H4 (cell line): ENCODE data around the gene MBD3L5. TPM values are rescaled to one million over a fixed set of nuclear protein-coding genes. Genes with fewer than 3 reads are reported as not detected.
"Not testable (repeated sequence)": the region's sequence is repeated elsewhere in the genome, so short reads cannot be mapped to it uniquely, and the experiment has no call there.

Source experiments
- DNase-seq: peaks from one replicate; pipeline ENCODE4 v3.0.0-alpha.2; 2015; ENCODE audit warnings: low spot score
- total RNA-seq: library from RNA; depleted of rRNA; stranded (reverse); fragments of >200 nt; shearing (Covaris generic); gene quantifications from 2 replicates; pipeline ENCODE4 v1.2.3, GENCODE V29; 2014; rRNA removed

Gene MBD3L5
- not detected in 2 replicates for total RNA-seq

DNA sequence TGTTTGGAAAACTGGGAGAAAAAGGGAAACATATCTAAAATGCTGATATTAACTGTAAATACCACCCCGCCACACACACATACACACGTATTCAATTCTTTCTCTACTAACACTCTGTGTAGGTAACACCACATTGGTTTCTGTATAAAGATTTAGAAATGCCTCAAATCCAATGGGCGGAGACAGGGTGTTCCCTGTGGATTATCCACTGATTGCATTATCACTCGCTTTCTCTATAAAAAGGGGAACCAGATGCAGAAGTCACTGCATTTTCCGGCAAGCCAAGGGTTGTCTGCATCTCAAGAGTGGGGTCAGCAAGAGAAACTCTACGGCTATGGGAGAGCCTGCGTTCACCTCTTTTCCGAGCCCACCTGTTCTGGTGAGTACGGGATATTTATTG, at the start of gene MBD3L5:
MBD3L5 (plus strand) TSS at position 301 of the 400 bp plus-strand sequence; CDS start at position 335, 34 bp downstream.
- not testable (repeated sequence) for DNase-seq

DNA sequence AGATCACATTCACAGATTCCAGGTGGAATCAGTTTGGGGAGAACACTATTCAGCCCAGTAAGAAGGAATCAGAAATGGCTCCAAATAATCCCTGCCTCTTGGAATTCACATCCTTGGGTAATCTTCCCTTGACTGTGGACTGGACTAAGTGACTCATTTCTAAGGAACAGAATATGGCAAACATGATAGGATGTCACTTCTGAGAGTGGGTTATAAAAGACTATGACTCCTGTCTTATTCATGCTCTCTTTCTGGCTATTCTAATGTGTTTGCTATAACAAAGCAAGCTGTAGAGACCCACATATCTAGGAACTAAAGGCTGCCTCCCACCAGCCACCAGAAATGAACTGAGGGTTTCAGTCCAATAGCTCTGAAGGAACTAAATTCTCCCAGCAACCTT, 46.9 kb upstream of the MBD3L5 start:
- DNase-seq, result no peak

GRCh38 chr19:6987850-6988249, 42.5 kb upstream of the MBD3L5 start:
- no peak for DNase-seq

DNA sequence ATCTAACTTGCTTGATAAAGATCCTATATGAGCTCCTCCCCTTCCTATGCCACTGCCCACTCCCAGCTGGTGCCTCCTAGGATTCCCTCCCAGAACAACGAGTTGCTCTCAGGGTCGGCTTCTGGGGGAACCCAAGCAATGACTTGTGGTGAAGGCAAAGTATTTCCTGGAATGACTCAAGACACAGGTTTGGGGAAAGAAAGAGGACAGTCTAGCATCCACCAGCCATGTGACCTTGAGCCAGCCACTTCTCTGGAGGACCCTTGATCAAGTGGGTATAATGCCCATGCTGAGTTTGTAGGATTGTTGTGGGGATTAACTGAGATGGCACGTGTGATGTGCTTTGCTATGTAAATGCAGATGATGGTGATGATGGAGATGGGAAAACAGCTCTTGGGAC, 42.1 kb upstream of the MBD3L5 start:
- DNase-seq, result no peak

GRCh38 chr19:6995054-6995453, 35.3 kb upstream of the MBD3L5 start:
- no peak for DNase-seq

DNA sequence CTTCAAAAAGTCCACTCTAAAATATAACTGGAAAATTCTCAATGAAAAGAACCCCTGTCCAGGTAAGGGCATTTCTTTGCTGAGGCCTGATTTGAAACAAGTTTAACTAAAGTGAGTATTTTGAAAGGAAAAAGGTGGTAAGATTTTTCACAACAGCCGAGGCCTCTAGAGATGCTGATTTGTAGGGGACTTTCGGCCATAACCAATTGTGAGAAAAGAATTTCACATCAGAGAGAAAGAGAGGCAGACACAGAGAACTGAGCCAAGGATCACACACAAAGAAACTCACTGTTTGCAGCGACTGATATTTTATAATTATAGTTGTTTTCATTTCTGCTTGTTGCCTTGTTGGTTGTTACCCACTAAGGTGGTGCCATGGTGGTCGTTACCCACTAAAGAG, 33.6 kb upstream of the MBD3L5 start:
- DNase-seq, result no peak

DNA sequence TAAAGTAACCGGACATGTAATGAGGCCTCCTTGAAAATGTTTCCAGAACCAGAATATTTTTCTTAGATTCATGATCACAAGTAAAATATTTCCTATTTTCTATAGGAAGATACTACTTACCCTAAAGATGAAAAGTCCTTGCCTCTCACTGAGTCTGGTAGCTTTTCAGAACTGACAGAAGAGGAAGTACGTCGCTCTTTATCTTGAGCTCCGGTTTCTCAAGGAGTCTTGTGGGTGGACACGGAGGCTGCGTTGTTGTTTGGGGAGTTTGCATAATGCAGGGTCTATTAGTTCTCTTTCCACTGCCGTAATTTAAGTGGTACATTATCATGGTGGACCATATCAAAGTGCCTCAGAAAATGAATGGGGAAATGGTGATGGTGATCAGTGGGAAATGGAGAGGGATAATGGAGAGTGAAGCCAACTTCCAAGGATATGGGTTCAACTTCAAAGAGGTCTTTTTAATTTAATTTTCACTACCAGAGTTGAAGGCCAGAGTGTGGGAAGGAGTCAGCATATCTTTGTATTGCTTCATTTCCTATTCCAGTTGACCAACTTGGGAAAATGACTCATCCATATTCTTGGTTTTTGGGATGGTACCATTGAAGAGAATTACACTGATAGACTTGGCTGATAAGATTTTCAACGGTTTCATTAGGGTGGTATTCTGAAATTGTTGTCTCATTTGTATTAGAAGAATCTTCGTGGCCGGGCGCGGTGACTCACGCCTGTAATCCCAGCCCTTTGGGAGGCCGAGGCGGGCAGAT, 32.5 kb upstream of the MBD3L5 start:
- DNase-seq, result no peak

DNA sequence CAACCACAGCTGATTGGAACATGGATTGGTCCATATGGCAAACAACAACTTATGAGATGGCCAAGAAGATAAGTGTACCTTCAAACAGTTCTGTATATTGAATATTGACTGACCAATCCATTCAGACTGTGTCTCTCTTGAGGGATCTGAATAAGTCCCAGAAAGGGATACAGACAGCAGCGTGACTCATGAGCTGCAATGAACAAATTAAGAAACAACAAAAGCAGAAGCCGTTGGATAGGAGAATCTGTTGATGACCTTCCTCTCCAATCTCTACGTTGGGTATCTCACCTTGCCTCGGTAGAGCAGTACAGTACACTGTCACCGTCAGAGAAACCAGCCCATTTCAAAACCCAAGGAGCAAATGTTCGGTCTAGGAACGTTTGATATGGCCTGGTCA, 30.4 kb upstream of the MBD3L5 start:
- no peak for DNase-seq

GRCh38 chr19:7000333-7000732, 30.0 kb upstream of the MBD3L5 start:
- DNase-seq, result no peak

DNA sequence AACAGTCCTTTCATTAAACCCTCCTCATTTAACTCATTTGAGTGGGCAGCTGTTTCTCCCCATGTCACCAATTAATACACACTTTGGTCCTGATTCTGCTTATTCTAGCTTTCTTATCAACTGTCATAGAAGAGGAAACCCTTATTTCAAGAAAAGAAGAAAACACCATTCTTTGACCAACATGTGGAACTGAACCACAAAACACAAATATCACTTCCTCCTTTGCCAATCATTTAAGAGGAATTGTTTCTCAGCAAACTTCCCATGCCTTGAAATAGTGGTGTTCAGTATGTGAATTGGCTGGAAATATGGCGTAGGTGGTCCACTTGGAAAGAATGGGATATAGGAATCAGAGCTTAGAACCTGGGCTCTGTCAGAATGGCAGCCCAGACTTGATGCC, 29.6 kb upstream of the MBD3L5 start:
- no peak for DNase-seq

DNA sequence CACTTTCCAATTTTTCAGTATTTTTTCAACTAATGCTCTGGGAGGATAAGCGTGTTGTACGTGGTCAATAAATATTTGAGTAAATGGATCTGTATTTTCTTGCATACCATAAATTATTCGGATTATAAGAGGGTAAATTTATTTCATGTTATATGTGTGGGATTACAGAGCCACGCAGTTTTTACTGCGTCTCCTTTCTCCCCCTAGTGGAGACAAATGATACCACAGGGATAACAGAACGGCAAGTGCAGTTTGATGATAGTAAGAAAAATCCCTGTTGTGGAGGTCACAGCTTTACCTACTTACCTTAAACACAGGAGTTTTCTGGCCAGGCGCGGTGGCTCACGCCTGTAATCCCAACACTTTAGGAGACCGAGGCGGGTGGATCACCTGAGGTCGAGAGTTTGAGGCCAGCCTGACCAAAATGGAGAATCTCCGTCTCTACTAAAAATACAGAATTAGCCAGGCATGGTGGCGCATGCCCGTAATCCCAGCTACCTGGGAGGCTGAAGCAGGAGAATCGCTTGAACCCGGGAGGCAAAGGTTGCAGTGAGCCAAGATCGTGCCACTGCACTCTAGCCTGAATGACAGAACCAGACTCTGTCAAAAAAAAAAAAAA, 26.0 kb upstream of the MBD3L5 start:
- DNase-seq, result peak; percentile 72

DNA sequence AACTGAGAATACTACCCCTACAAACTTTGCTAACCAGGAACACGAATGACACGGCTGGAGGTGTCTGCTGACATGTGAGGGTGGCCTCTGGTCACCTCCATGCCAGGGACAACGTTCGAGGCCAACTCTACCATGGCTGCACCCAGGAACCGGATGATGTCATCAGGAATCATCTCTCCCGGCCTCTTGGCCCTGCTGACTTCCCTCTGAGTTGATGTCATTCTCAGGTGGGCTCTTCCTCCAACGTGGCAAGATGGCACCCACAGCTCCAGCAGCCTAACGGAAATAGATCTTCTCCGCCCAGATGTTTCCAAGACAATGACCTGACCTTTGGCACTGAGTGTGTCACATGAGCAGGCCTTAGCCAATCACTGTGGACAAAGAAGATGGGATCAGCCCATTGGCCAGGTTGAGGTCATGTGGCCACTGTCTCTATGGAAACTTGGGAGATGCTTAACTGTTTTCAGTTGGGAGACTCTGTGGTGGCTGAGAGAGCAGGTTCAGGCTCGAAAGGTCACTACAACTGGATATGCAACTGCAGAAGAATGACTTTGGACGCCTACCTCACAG, 24.2 kb upstream of the MBD3L5 start:
- DNase-seq, result no peak

DNA sequence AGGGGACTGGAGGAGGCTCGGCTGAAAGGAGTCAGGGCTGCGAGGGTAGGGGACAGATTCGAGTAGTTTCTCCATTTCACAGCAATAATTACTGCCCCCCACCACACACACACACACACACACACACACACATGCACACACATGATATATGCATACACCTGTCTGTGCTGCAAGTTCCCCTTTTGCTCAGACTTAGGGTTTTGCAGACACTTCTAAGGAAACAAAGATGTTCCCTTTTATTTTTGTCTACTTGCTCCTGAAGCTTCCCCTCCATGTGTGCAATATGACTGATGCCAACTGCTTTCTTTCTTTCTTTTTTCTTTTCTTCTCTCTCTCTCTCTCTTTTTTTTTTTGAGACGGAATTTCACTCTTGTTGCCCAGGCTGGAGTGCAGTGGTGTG, 22.5 kb upstream of the MBD3L5 start:
- no peak for DNase-seq

- no peak for DNase-seq
Observed at GRCh38 chr19:7010722-7011593, 19.4 kb upstream of the MBD3L5 start.

- peak; percentile 68 for DNase-seq
Observed at GRCh38 chr19:7013678-7014077, 16.7 kb upstream of the MBD3L5 start.

GRCh38 chr19:7018828-7019227, 11.6 kb upstream of the MBD3L5 start:
- DNase-seq, result no peak

DNA sequence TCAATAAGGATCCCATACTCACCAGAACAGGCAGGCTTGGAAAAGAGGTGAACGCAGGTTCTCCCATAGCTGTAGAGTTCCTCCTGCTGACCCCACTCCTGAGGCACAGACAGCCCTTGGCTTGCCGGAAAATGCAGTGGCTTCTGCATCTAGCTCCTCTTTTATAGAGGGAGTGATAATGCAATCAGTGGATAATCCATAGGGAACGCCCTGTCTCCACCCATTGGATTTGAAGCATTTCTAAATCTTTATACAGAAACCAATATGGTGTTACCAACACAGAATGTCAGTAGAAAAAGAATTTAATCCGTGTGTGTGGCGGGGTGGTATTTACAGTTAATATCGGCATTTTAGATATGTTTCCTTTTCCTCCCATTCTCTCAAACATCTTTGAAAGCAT, 9.0 kb upstream of the MBD3L5 start, which contains the start of gene MBD3L2B:
MBD3L2B (minus strand) TSS at position 101 of the 400 bp plus-strand sequence; CDS start at position 67, 34 bp downstream.
- not testable (repeated sequence) for DNase-seq

DNA sequence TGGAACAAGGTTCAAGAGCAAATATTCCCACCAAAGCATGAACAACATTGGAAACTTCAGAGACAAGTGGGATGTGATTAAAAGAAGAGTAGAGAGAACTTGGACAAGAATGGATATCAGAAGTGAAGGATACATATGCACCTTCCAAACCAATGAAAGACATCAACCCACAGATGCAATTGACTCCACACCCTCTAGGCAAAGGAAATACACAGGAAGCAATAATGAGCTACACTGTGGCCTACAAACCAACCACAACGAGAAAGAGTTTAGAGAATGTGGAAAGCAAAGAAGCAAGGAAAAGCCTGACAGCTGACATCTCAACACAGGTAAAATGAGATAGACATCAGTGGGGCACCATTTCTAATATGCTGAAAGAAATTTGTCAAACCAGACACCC, 1.6 kb upstream of the MBD3L5 start:
- not testable (repeated sequence) for DNase-seq

DNA sequence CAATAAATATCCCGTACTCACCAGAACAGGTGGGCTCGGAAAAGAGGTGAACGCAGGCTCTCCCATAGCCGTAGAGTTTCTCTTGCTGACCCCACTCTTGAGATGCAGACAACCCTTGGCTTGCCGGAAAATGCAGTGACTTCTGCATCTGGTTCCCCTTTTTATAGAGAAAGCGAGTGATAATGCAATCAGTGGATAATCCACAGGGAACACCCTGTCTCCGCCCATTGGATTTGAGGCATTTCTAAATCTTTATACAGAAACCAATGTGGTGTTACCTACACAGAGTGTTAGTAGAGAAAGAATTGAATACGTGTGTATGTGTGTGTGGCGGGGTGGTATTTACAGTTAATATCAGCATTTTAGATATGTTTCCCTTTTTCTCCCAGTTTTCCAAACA, 9.7 kb downstream of the MBD3L5 start, which contains the start of gene MBD3L4:
MBD3L4 (minus strand) TSS at position 101 of the 400 bp plus-strand sequence; CDS start at position 66, 35 bp downstream.
- DNase-seq, result not testable (repeated sequence)

DNA sequence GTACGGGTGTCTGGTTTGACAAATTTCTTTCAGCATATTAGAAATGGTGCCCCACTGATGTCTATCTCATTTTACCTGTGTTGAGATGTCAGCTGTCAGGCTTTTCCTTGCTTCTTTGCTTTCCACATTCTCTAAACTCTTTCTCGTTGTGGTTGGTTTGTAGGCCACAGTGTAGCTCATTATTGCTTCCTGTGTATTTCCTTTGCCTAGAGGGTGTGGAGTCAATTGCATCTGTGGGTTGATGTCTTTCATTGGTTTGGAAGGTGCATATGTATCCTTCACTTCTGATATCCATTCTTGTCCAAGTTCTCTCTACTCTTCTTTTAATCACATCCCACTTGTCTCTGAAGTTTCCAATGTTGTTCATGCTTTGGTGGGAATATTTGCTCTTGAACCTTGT, 11.2 kb downstream of the MBD3L5 start:
- DNase-seq, result not testable (repeated sequence)

DNA sequence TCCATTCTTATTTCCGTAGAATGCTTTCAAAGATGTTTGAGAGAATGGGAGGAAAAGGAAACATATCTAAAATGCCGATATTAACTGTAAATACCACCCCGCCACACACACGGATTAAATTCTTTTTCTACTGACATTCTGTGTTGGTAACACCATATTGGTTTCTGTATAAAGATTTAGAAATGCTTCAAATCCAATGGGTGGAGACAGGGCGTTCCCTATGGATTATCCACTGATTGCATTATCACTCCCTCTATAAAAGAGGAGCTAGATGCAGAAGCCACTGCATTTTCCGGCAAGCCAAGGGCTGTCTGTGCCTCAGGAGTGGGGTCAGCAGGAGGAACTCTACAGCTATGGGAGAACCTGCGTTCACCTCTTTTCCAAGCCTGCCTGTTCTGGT, 18.6 kb downstream of the MBD3L5 start, which contains the start of gene MBD3L2:
MBD3L2 (plus strand) TSS at position 301 of the 400 bp plus-strand sequence; CDS start at position 354, 53 bp downstream.
- DNase-seq, result not testable (repeated sequence)

GRCh38 chr19:7051421-7051820, 21.0 kb downstream of the MBD3L5 start:
- DNase-seq, result not testable (repeated sequence)
